ENCODE results near the gene ARSG.

Gene ARSG

DNA sequence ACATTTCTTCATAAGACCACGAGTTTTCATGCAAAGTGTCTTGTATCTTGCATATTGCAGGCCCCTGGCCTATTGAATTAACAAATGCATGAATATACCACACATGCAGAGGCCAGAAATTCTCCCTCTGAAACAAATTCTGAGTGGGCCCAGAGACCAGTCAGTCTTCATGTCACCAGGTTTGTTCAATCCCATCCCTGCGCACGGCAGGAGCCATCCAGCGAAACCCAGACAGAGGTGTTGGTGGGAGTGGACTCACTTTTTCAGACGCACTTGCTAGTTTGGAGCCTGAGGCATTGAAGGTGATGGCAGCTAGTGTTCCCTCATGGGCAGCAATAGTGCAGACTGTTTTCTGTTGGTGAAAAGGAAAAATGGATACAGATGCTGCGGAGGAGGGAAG, 144.1 kb downstream of the ARSG start:
- H3K4me3 ChIP-seq (ENCODE audit: low read depth, low read length), result no peak overlapping the region
- no peak for DNase-seq (ENCODE audit: low read depth)
- TF ChIP-seq, protein P1, sequence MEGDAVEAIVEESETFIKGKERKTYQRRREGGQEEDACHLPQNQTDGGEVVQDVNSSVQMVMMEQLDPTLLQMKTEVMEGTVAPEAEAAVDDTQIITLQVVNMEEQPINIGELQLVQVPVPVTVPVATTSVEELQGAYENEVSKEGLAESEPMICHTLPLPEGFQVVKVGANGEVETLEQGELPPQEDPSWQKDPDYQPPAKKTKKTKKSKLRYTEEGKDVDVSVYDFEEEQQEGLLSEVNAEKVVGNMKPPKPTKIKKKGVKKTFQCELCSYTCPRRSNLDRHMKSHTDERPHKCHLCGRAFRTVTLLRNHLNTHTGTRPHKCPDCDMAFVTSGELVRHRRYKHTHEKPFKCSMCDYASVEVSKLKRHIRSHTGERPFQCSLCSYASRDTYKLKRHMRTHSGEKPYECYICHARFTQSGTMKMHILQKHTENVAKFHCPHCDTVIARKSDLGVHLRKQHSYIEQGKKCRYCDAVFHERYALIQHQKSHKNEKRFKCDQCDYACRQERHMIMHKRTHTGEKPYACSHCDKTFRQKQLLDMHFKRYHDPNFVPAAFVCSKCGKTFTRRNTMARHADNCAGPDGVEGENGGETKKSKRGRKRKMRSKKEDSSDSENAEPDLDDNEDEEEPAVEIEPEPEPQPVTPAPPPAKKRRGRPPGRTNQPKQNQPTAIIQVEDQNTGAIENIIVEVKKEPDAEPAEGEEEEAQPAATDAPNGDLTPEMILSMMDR (conservative IDR thresholded peaks at IDR 0.05; ENCODE audit: low read depth, low read length), result no peak

DNA sequence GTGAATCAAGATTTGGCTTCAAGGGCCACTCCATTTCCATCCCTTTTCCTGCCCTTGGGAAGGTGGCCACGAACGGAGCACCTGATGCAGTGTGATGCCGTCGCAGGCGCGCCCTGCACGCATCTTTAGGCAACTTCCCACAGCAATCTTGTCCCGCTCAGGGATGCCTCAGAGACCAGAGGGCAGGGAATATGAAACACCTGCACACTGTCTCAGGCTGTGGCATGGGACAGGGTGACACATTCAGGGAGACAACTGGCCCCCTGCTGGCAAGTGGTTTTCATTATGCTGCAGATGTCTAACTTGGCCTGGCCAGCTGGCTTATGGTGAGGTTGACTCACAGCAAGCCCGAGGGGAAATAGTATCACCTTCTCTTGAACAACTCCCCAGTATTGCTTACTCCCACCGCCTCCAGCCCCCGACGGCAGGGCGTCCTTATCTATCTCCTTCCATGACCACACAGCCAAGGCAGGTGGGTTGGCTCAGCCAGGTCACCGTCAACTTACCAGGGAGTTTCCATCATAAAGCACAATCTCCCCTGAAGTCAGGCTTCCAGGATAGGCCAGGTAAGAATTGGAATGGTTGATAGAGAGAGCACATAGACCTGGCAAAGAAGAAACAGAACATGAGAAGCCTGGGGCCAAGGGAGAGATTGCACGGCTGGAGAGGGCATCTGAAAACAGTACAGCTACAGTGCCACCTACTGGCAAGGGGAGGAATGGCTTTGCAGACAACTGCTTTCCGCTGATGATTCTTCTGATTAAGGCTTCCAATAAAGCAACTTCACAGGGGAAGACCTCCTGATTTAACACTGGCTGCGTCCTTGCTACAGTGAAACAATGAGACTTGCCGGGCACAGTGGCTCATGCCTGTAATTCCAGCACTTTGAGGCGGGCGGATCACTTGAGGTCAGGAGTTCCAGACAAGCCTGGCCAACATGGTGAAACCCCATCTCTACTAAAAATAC, 144.9 kb downstream of the ARSG start:
- H3K4me3 ChIP-seq (ENCODE audit: low read depth, low read length), result no peak overlapping the region
- peak; percentile 90 for DNase-seq (ENCODE audit: low read depth)
- TF ChIP-seq, protein P1 (conservative IDR thresholded peaks at IDR 0.05; ENCODE audit: low read depth, low read length), result peak; percentile 97

DNA sequence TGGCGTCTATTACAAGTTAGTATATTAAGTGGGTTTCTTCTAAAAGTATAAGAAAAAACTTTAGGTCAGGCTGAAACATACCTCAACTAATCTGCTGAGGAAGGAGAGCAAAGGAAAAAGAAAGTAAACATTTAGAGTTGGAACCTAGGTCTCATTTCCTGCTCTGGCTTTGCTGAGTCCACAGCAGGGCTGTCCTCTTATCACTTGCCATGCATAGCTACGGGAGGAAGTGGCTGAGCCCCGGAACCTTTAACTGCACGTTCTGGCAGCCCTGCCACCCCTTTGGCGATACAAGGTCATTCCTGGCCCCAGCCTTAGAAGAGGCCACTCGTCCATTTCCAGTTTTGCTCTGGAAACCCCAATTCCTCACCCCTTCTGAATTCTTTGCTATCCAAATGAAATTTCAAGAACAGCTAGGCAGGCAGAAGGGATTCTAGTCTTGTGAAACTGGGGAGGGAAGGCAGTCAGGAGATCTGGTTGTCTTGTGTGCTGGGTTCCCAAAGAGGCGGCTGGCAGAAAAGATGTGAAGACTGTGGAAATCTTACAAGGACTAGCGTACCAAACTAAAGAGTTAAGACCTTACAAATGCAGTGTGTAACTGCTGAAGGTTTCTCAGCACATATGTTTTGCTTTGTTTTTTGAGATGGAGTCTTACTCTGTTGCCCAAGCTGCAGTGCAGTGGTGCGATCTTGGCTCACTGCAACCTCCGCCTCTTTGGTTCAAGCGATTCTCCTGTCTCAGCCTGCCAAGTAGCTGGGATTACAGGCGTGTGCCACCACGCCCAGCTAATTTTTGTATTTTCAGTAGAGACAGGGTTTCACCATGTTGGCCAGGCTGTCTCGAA, 146.9 kb downstream of the ARSG start:
- peak; percentile 62 for DNase-seq (ENCODE audit: low read depth)
- peak overlapping the region; percentile 4 for H3K4me3 ChIP-seq (ENCODE audit: low read depth, low read length)
- TF ChIP-seq, protein P1 (conservative IDR thresholded peaks at IDR 0.05; ENCODE audit: low read depth, low read length), result no peak

DNA sequence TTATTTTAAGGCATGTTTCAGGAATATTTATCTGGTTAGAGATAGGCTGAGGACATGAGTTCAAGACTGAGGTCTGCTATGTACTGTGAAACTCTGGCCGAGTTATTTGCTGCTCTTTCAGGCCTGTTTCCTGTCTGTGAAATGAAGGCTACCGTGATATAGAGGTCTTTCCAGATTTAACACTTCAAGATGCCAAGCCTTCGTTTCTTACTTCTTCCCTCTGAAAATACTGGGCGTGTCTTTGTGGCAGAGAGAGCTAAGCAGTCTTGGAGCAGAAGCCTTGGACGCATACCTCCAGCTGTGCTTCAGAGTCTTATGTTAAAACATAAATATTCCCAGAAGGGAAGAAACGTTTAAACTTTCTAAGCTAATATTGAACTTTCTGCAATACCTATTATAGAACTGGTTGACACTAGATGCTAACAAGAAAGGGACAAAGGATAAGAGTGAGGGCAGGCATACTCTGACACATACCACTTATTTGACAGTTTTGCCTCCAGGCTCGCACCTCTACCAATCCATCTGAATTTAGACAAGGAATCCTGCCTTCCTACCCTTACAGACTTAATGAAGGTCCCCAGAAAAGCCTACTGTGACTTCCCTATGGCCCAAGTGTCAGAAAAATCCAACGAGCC, 148.5 kb downstream of the ARSG start:
- peak; percentile 58 for DNase-seq (ENCODE audit: low read depth)
- H3K4me3 ChIP-seq (ENCODE audit: low read depth, low read length), result no peak overlapping the region
- TF ChIP-seq, protein P1 (conservative IDR thresholded peaks at IDR 0.05; ENCODE audit: low read depth, low read length), result no peak

DNA sequence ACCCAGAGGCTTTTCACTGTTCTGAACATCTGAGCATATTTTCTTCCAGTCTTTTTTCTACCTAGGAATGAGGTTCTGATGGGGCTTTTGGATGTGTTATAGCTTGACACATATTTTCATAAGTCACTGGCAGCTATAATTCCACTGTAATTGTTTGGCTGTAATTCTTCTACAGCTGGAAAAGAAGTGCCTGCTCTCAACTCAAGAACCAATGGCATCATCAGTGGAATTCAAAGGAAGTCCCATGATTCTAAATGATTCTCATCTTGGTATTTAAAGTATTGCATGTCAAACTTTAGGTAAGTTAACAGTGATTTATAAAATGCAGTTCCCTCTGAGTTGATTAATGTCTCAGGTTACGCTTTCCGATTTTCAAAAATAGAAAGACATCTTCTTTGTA, 149.2 kb downstream of the ARSG start:
- no peak overlapping the region for H3K4me3 ChIP-seq (ENCODE audit: low read depth, low read length)
- TF ChIP-seq, protein P1 (conservative IDR thresholded peaks at IDR 0.05; ENCODE audit: low read depth, low read length), result no peak
- DNase-seq (ENCODE audit: low read depth), result peak; percentile 61

DNA sequence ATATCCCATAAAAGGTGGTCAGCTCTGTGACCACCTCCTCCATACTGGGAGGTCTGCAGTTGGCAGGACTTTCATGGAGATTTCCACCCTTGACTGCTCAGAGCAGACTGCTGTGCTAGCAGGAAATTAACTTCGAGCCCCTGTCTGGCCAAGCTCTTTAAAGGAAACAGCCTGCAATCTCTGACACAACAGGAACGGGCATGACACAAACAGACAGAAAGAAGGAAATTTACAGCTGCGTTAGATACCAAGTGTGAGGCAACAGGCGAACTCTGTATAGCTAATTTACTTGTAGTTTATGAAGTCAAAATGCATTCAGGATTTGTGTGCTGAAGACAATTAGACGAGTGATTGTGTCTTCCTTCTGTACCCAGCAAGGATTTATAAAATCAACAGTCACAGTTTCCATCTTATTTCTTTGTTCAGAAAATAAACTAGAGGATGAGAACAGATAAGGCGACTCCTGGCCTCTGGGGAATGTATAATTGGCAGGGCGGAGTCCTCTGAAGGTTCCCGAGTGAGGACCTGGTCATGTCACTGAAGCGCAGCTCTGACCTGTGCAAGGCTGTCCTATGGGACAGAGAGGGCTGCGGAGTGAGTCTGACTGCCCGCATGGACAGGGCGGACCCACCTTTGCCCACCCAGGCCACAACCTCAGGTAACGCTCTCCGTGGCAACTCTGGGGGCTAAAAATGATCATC, 149.9 kb downstream of the ARSG start:
- no peak overlapping the region for H3K4me3 ChIP-seq (ENCODE audit: low read depth, low read length)
- peak; percentile 71 for DNase-seq (ENCODE audit: low read depth)
- TF ChIP-seq, protein P1 (conservative IDR thresholded peaks at IDR 0.05; ENCODE audit: low read depth, low read length), result no peak
